ENCODE results near the gene TMEM181.
"Not testable (repeated sequence)": the region's sequence is repeated elsewhere in the genome, so short reads cannot be mapped to it uniquely, and the experiment has no call there.

TMEM181 gene, protein sequence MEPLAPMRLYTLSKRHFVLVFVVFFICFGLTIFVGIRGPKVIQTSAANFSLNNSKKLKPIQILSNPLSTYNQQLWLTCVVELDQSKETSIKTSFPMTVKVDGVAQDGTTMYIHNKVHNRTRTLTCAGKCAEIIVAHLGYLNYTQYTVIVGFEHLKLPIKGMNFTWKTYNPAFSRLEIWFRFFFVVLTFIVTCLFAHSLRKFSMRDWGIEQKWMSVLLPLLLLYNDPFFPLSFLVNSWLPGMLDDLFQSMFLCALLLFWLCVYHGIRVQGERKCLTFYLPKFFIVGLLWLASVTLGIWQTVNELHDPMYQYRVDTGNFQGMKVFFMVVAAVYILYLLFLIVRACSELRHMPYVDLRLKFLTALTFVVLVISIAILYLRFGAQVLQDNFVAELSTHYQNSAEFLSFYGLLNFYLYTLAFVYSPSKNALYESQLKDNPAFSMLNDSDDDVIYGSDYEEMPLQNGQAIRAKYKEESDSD

DNA sequence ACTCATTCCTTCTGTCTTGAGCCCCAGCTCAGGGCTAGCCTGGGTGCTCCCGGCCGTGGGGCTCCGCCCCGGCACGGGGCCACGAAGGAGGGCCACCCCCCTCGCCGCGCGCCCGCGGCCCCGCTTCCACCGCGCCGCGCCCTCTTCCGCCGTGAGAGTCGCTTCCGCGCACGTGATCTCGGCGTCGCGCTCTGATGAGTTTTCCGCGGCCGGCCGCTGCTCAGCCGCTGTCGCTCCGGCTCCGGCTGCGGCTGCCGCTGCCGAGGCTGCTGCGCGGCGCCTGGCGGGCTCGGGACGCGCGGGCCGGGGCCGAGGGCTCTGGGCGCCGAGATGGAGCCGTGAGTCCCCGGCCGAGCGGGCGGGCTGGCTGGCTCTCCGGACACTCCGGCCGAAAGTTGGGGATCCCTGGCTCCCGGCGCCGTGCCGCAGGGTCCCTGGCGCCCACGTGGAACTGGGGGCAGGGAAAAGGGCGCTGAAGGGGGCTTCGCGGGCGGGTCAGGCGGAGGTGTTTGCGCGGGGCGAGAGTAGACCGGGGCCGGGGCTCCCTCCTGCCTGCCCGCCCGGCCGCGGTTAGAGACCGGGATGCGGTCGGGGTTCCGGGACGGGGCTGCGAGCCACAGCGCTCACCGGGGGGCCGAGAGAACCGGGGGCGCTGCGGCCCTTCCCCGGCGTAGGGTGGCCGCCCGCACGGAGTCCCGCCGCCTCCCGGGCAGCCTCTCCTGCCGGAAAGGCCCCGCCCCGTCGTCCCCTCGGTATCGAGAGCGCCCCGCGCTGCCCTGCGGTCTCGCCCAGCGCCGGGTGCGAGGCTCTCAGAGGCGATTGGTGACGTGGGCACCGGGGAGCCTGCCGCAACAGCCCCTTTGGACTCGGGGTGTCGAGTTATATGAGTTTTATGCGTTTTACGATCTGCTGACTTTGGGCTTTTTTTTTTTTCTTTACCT lies at the start of gene TMEM181:
Gene TMEM181, plus strand, starts transcription at position 197 of the 941 bp plus-strand sequence. Its CDS starts 134 bp downstream, at position 331.
- peak; percentile 94 for ATAC-seq

DNA sequence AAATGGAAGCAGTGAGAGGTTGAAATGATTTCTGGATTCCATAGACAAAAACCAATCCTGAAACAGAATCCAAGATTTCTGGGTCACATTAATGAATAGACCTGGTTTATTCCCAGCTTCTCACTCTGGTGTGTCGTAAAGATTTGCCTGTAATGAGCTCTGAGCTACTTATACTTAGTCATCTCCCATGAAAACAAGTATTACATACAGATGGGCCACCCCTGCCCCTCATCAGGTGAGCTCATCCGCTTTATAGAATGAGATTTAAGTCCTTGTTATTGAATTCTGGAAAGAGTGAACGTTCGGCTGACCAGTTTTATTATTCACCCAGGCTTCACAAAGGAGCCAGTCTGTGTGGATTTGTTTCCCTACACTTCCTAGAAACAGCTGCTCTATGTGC lies 47.1 kb upstream of the TMEM181 start:
- ATAC-seq, result no peak

DNA sequence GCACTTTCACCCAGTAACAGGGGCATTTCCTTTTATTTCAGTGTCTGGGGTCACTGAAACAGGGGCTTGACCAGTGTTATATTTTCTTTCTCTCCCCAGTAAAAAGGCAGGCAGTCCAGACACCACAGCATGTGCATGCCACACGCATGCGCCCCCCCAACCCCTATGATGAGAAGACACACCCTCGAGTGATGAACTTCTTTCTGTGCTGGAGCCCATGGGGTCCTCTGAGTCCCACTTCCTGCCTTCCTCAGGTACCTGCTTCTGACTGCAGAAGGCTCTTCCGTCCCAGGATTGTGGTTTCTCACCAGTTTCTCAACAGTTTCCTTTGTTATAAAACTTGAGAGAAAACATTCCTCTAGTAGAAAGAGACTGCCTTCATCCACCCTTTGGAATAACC lies 45.7 kb upstream of the TMEM181 start:
- ATAC-seq, result no peak

DNA sequence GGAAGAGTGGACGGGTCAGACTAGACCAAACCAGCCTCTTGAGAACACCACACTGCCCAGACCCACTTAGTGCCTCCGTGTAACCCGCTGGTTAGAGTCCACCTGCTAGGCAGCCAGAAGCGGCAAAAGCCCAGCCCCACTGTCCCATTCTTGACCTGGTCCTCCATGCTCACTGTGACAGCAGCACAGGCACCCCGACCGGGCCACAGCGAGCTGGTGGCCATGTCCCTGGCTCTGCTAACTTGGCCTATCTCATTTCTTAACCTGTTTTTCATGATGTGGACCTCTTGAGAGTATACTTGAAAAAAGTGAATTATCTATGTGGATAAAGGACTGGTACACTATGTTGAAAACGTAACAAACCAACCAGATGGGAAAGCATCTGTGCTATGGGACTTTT lies 44.9 kb upstream of the TMEM181 start:
- ATAC-seq, result no peak

DNA sequence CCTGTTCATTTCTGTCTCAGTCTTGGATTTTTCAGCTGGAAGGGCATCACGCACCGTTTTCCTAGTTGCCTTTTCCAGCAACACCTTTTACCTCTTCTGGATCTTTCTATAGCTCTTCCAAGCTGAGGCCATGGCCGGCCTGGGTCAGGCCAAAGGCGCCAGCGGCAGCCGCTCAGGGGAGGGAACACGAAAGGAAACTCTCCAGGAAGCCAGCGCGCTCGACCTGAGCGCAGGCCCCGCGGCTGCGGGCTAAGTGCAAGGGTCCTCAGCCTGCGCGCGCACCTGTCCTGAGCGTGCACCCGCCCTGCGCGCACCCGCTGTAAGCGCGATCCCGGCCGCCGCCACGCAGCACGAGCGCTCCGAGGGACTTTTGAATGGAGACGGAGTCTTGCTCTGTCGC lies 43.8 kb upstream of the TMEM181 start:
- no peak for ATAC-seq

DNA sequence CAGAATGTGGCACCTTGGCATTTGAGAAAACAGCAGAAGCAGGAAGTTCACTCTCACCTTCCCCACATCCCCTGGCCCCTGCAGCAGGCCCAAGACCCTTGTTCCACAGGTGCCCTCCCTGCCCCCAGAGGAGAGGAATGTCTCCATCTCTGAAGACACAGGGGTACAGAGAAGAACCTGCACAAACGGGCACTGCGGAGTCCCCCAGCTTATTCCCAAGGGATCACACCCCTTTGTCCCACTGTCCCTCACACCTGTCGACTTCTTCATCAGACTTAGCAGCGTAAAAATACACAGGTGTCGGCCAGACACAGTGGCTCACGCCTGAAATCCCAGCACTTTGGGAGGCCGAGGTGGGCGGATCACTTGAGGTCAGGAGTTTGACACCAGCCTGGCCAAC lies 42.9 kb upstream of the TMEM181 start:
- no peak for ATAC-seq

DNA sequence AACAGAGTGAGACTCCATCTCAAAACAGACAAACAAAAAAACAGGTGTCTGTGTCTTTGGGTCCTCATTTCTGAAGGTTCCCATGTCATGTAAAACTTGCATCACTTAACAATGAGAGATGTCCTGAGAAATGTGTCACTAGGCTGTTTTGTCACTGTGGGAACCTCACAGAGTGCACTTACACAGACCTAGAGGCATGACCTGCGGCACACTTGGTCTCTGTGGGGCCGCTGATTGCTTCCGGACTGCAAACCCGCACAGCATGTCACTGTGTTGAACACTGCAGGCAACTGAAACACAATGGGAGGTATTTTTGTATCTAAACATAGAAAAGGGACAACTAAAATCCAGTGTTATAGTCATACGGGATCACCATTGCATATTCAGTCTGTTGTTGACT lies 42.3 kb upstream of the TMEM181 start:
- ATAC-seq, result no peak

DNA sequence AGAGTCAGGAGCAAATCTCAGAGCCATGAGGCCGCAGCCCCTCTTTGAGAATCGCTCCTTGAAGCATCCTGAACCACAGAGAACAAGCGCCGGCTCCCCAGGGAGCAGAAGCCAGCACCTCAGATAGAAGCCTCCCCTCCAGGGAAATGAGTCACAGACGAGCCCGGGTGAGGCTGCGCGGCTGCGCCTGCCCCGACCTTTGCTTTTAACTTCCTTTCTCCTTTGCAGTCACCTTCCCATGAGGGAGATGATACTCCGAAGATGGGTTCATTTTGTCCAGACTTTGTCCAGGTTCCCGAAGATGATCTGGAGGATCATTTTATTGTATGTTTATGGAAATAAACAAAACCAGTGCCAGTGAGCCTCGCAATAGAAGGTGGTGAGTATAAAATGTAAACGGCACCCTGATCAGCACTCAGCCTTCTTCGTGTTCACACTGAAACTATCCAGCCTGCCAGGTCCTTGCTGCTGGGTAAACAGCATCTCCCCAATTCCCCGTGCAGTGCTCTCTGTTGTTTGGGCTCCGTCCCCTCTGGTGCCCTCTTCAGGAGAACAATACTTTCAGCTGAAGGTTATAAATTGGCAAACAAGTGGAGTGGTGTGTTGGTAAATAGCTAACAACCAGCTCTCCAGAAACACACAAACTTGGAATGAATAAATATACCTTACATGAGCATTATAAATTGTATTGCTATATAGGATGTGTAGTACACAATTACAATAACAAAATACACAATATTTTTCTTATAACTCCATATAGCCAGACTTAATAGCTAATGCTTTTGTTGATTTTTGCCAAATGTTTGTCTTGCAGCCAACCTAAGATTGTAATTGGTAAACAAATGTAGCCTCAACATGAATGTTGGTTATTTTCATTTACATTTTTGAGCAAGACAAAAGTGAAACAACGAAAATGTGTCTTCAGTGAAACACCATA lies 41.4 kb upstream of the TMEM181 start:
- peak; percentile 85 to 87 for ATAC-seq

DNA sequence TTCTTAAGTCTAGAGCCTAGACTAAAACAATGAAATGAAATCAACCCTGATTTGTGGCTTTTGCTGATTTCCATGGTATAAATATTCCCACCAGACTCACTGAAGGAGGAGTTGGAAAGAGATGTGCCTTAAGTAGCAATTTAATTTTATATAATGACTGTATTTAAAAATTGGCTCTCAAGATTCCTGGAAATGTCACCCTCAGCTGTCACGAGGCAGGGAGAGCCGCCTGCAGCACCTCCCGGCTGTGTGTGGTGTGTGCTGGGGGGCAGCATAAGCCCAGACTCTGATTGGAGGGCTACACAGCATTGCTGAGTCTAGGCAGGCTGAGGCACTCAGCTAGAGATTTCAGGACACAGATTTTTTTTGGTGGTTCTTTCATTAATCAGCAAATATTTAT lies 40.6 kb upstream of the TMEM181 start:
- no peak for ATAC-seq

DNA sequence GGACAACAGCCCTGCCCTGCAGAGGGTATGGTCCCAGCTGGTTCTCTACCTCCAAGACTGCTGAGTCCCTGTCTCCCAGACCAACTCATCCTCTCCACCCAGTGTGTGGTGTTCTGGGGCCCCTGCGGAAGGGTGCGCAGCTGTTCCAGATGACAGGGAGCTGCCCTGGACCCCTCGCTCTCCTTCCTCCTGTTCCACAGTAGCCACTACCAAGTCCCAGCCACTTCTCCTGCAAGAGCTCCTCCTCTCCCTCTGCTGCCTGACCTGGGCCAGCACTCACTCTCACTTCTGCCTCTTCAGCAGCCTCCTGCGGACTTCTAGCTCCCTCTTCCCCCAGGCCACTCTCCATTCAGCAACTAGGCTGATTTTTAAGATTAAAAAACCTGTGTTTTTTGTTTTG lies 40.1 kb upstream of the TMEM181 start:
- ATAC-seq, result no peak

DNA sequence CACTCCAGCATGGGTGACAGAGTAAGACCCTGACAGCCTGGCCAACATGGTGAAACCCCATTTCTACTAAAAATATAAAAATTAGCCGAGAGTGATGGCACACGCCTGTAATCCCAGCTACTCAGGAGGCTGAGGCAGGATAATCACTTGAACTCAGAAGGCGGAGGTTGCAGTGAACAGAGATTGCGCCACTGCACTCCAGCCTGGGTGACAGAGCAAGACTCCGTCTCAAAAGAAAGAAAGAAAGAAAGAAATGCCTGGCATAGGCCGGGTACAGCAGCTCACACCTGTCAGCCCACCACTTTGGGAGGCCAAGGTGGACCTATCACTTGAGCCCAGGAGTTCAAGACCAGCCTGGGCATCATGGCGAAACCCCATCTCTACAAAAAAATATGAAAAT lies 38.9 kb upstream of the TMEM181 start:
- not testable (repeated sequence) for ATAC-seq

DNA sequence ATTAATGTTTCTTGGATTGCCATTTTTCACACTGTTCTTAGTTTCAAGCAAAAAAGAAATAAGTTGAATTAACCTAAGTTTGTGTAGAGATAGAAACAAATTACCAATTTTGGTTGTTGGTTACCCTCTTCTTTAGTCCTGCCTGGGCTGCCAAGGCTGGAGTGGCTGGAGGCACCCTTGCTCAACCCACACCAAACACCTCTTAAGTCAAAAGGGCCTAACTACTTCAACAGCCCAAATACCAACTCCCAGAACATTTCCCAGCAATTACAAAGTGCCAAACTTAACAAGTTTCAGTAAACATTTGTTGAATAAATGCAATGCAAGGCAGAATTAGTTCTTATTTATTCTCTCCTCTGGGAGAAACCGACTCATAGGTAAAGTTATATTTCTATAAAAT lies 38.1 kb upstream of the TMEM181 start:
- no peak for ATAC-seq

DNA sequence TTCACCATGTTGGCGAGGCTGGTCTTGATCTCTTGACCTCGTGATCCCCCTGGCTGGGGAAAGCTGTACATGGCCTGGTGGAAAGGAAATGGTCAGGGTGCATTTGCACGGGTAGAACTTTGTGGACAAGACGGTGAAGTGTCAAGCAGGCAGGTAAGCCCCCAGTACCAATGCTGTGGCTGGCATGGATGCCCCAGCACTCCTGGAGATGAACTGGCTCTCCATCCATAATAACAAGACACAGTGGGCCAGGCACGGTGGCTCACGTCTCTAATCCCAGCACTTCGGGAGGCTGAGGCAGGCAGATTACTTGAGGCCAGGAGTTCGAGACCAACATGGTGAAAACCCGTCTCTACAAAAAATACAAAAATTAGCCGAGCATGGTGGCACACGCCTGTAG lies 37.3 kb upstream of the TMEM181 start:
- ATAC-seq, result no peak

DNA sequence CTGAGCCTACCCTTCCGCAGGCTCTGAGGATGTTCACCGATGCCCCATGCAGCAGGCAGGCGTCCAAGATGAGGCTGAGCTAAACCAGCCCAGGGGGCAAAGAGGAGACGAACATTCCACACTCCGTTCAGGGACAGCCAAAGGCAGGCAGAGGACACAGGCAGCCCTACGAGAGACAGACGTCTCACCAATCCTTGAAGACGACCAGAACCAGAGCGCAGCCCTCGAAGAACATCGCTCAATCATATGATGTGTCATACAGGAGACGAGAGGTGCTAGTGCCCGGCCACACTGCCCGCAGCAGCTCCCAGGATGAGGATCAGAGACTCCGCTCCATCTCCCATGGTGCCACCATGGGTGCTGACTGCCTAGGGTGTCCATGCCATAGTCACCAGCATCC lies 35.6 kb upstream of the TMEM181 start:
- no peak for ATAC-seq

DNA sequence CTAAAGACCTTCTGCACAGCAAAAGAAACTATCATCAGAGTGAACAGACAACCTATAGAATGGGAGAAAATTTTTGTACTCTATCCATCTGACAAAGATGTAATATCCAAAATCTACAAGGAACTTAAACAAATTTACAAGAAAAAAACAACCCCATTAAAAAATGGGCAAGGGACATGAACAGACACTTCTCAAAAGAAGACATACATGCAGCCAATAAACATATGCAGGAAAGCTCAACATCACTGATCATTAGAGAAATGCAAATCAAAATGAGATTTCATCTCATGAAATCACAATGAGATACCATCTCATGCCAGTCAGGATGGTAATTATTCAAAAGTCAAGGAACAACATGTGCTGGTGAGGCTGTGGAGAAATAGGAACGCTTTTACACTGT lies 32.0 kb upstream of the TMEM181 start:
- not testable (repeated sequence) for ATAC-seq

DNA sequence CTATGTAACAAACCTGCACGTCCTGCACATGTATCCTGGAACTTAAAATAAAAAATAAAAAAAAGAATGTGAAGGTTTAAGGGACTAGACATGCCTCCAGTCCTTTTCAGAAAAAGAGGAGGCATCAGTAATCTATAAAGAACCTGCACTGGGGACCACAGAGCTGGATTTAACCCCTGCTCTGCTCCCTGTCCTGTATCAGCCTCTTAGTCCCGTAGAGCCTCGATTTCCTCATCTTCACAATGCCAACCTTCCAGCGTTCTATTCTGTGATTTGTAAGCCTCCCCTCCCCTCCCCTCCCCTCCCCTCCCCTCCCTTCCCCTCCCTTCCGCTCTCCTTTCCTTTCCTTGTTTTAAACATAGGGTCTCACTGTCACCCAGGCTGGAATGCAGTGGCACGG lies 31.1 kb upstream of the TMEM181 start:
- ATAC-seq, result no peak

DNA sequence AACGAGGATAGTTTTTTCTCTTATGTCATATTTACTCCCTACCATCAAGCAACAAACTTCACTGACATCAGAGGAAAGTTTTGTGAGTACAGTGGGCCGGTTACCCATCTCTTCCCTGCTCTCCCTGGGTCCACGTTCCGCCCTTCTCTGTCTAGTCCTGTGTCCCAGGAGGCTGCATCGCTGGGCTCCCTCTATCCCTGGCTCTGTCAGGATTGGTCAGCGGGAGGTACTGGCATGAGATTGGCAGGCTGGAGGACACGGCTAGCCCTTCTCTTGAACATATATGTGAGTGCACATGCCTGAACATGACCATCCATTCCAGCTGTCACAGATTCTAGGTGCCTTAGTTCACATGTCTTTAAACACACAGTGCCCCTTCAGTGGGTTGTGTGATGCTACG lies 30.3 kb upstream of the TMEM181 start:
- ATAC-seq, result no peak

DNA sequence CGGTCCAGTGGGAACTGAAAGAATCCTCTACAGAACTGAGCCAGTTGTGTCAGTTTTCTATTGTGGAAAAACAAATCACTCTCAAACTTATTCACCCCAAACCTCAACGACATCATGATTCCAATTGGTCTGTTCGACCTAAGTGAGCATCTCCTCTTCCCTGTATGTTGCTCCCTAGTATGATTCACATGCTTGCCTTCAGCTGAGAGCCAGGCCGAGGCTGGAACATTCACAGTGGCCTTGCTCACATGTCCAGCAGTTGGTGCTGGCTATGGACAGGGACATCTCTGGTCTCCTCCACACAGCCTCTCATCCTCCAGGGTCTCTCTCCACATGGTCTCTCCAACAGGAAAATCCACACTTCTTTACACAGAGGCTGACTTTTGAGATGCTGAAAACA lies 28.3 kb upstream of the TMEM181 start:
- no peak for ATAC-seq

DNA sequence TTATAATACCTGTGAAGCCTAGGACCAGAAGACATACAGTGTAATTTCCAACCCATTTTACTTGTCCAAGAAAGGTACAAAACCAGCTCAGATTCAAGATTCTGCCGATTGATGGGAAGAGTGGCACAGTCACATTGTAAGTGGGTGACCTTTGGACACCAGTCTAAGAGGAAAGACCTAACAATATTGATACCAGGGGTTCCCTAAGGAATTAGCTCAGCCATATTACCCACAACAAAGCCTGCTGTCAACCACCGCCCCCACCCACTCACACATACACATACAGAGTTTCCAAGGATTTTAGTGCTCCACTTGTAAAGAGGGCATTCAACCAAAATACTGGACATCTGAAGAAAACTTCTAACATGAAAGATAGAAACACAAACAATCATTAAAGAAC lies 27.9 kb upstream of the TMEM181 start:
- no peak for ATAC-seq

DNA sequence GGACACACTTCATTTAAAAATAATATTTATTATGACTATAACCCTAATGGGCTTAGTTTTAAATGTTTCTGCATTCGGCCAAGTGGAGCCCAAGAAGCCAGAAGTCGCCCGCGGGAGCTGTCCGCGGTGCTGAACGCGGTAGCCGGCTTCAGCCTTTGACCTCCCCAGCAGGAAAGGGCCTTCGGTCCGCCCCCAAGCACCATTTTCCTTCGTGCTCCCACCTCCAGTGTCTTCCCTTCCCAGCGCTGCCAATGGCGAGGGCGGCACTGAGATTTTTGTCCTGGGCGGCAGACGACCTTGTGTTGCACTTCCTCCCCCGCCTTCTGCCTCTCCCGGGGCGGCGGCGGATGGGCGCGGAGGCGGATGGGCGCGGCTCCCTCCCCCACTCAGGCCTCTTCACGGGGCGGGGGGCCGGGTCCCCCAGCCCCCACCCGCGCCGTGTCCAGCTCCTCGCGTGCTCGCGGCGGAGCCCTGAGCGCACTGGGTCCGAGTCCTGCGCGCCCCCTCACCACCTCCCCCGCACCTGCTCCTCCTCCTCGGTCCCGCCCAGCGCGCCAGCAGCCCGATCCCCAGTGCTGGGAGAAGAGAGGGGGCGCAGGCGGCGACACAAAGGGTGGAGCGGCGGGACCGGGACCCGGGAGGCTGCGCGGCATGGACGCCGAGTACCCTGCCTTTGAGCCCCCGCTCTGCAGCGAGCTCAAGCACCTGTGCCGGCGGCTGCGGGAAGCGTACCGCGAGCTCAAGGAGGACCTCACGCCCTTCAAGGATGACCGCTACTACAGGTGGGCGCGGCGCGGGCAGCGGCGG lies 23.6 kb upstream of the TMEM181 start:
- peak; percentile 46 to 69 for ATAC-seq

Data from activated CD4-positive, CD25-positive, alpha-beta regulatory T cell treated with anti-CD3 and anti-CD28 coated beads, Interleukin-2, amount 50 U/mL, for 24 hours (primary cell).